Stimulated activated naive CD8-positive, alpha-beta T cell treated with anti-CD3 and anti-CD28 coated beads, Interleukin-15, amount 100 ng/mL, for 72 hours (primary cell): ENCODE measurements around the gene FBRS.
"Not testable (repeated sequence)": the region's sequence is repeated elsewhere in the genome, so short reads cannot be mapped to it uniquely, and the experiment has no call there.

Experiments used
- ATAC-seq: fragments of 150-1000 bp; cut with Tn5 transposase; 2 replicates; pipeline ENCODE4 v1.10.0; 2021; ENCODE audit warnings: mild to moderate bottlenecking, moderate library complexity
- DNase-seq, 2 donors: peaks; one replicate each; pipeline ENCODE4 v3.0.0; 2021 to 2022
- H3K27ac Mint-ChIP-seq, 2 donors: one replicate each; pipeline ENCODE4 v1.8.0; 2022; ENCODE audit warnings: mild to moderate bottlenecking in 2 of 2, mixed read lengths in 2 of 2, moderate library complexity in 2 of 2
- H3K27me3 Mint-ChIP-seq: one replicate; pipeline ENCODE4 v1.8.0; 2022; ENCODE audit warnings: mixed read lengths
- H3K4me1 Mint-ChIP-seq: one replicate; pipeline ENCODE4 v1.8.0; 2022; ENCODE audit warnings: mild to moderate bottlenecking, mixed read lengths
- H3K4me3 Mint-ChIP-seq, 2 donors: one replicate each; pipeline ENCODE4 v1.8.0; 2022; ENCODE audit warnings: mild to moderate bottlenecking in 2 of 2, mixed read lengths in 2 of 2, moderate library complexity in 1 of 2
- H3K9me3 Mint-ChIP-seq, 2 donors: one replicate each; pipeline ENCODE4 v1.8.0; 2022; ENCODE audit warnings: mixed read lengths in 2 of 2

Gene FBRS

DNA sequence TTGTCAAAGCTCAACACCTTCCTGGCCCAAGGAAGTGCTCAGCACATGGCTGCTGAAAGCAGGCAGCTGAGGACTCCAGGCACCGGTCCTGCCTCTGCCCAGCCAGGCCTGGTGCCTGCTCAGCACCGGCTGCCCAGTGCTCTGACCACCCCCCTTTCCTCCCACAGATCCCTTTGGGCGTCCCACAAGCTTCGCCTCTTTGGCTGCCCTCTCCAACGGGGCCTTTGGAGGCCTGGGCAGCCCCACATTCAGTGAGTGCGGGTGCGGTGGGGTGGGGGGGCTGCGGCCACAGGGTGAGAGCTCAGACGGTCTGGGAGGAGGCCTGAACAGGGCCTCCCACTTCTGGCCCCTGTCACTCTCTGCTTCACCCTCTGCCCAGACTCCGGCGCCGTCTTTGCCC is 10.2 kb downstream of the FBRS start:
- no peaks in the 10 kb centered on the region for H3K9me3 Mint-ChIP-seq
- H3K27ac Mint-ChIP-seq: peak overlapping the region; percentile 10 to 90
- H3K4me3 Mint-ChIP-seq: no peak overlapping the region
- ATAC-seq (peak; percentile 6), DNase-seq (no peak)
- peaks cover 25% of the 10 kb centered on the region for H3K4me1 Mint-ChIP-seq
- H3K27me3 Mint-ChIP-seq: no peaks in the 10 kb centered on the region

DNA sequence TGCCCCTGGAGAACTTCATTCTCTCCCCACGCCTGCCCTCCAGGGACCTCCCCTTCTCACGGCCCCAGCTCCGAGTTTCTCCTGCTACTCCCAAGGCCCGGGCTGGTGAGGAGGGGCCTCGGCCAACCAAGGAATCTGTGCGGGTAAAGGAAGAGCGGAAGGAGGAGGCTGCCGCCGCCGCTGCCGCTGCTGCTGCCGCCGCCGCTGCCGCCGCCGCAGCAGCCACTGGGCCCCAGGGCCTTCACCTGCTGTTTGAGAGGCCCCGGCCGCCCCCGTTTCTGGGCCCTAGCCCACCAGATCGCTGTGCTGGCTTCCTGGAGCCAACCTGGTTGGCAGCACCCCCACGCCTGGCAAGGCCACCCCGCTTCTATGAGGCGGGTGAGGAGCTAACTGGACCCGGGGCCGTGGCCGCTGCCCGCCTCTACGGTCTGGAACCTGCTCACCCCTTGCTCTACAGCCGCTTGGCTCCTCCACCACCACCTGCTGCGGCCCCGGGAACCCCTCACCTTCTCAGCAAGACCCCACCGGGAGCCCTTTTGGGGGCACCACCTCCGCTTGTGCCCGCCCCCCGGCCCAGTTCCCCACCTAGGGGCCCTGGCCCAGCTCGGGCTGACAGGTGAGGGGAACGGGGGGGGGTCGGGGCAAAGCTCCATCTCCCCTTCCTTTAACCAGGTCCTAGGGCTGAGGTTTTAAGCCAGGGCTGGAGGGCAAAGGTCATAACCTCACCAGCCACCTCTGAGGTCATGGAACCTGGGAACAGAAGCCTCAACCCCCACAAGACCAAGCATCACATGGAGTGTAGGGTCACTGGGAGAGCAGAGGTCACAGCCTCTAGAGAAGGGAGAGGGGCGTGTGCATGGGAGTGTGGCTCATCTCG is 11.0 kb downstream of the FBRS start:
- Mint-ChIP-seq H3K27ac (peak overlapping the region in 1 of 2 donors; percentile 27), H3K9me3 (no peaks in the 10 kb centered on the region), H3K4me3 (no peak overlapping the region), H3K27me3 (no peaks in the 10 kb centered on the region), H3K4me1 (peaks cover 20% of the 10 kb centered on the region)
- ATAC-seq (peak; percentile 28), DNase-seq (no peak)

DNA sequence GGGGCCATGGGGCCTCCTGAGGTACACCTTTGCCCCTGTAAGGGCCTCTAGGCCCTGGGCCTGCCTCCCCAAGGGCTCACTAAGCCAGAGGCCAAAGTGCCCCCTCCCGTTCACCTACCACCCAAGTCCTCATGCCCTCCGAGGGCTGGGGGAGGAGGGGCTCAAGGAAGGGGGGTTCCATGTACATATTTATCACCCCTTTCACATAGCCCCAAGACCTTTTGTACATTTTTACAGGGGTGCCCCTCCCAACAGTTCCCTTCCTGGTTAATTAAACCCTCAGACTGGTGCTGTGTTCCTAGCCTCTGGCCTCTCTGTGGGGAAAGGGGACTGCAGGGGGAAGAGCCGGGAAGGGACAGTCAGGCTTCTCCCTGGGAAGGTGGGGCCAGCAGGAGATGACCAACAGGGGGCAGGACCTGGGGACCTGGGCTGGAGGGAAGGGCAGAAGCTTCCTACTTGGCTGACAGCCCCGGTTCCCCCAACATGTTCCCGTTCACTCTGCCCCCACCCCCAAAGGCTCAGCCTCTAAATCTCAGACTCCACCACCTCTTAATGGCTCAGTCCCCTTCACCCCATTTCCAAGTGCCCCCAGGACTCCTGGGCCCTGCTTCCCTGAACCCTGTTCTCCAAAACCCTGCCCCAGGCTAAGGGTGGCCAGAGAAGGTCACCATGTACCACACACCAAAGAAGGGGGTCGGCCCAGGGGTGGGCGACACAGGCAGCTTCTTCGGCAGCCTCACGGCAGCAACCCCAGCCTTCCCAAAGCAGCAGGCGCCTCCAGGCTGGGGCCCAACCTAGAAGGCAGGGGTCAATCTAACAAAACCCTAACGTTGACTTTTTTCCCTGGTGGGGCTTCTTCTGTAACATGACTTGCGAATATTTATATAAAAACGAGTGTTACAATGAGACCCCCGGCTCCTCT is 11.9 kb downstream of the FBRS start:
- Mint-ChIP-seq H3K4me3 (no peak overlapping the region), H3K9me3 (no peaks in the 10 kb centered on the region), H3K27ac (peak overlapping the region in 1 of 2 donors; percentile 85), H3K27me3 (no peaks in the 10 kb centered on the region), H3K4me1 (peaks cover 17% of the 10 kb centered on the region)
- no peak for ATAC-seq
- no peak for DNase-seq

- Mint-ChIP-seq H3K4me1 (no peaks in the 10 kb centered on the region), H3K27ac (no peak overlapping the region), H3K9me3 (no peaks in the 10 kb centered on the region), H3K4me3 (no peak overlapping the region), H3K27me3 (no peaks in the 10 kb centered on the region)
- no peak for DNase-seq
- ATAC-seq: no peak
Observed at GRCh38 chr16:30675143-30675542, 16.9 kb downstream of the FBRS start.

GRCh38 chr16:30677931-30678585 is 19.8 kb downstream of the FBRS start:
- Mint-ChIP-seq H3K9me3 (no peaks in the 10 kb centered on the region), H3K27me3 (no peaks in the 10 kb centered on the region), H3K4me1 (no peaks in the 10 kb centered on the region), H3K27ac (no peak overlapping the region), H3K4me3 (no peak overlapping the region)
- DNase-seq (no peak), ATAC-seq (no peak)

GRCh38 chr16:30678586-30678970 is 20.3 kb downstream of the FBRS start:
- Mint-ChIP-seq H3K27ac (no peak overlapping the region), H3K4me1 (no peaks in the 10 kb centered on the region), H3K4me3 (no peak overlapping the region), H3K27me3 (no peaks in the 10 kb centered on the region), H3K9me3 (no peaks in the 10 kb centered on the region)
- ATAC-seq: no peak
- DNase-seq: no peak

DNA sequence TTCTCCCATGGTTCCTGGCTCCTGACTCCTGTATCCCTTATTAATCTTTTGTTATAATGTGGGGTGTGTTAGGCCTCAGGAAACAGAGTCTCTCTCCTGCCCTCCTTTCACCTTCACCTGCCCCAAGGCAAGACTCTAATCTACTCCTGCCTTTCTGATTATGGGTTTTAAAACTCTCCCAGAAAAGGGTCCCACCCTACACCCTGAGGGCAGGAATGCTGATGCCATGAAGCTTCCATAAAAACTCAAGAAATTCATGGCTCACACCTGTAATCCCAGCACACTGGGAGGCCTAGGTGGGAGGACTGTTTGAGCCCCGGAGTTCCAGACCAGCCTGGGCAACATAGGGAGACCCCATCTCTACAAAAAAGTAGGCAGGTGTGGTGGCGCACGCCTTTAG is 22.1 kb downstream of the FBRS start:
- Mint-ChIP-seq H3K4me3 (no peak overlapping the region), H3K27ac (no peak overlapping the region), H3K9me3 (no peaks in the 10 kb centered on the region), H3K27me3 (no peaks in the 10 kb centered on the region), H3K4me1 (no peaks in the 10 kb centered on the region)
- ATAC-seq (no peak), DNase-seq (no peak)

DNA sequence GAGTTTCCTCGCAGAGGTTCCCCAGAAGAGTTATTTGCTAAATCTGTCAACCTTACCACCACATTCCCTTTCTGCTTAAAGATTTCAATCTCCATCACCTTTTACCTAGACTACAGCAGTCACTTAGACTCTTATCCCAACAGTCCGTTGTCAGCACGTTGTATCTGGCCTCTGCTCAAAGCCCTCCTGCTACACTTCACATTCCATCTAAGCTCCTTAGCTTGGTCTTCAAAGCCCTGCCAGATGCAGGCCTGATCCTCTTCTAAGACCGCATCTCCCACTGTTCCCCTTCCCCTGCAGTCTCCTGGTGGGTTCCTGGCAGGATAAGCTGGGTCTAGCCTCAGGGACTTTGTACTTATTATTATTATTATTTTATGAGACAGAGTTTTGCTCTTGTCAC is 30.5 kb downstream of the FBRS start:
- Mint-ChIP-seq H3K27me3 (no peaks in the 10 kb centered on the region), H3K4me1 (peaks cover 6% of the 10 kb centered on the region), H3K9me3 (no peaks in the 10 kb centered on the region), H3K27ac (no peak overlapping the region), H3K4me3 (no peak overlapping the region)
- DNase-seq (no peak), ATAC-seq (no peak)

- no peaks in the 10 kb centered on the region for H3K9me3 Mint-ChIP-seq
- ATAC-seq (no peak), DNase-seq (no peak)
- no peak overlapping the region for H3K27ac Mint-ChIP-seq
- H3K4me3 Mint-ChIP-seq: no peak overlapping the region
- H3K4me1 Mint-ChIP-seq: peaks cover 11% of the 10 kb centered on the region
- no peaks in the 10 kb centered on the region for H3K27me3 Mint-ChIP-seq
Observed at GRCh38 chr16:30691907-30692306, 33.7 kb downstream of the FBRS start.

- Mint-ChIP-seq H3K9me3 (no peaks in the 10 kb centered on the region), H3K4me1 (peaks cover 17% of the 10 kb centered on the region), H3K4me3 (no peak overlapping the region), H3K27me3 (no peaks in the 10 kb centered on the region), H3K27ac (peak overlapping the region in 1 of 2 donors; percentile 13)
- DNase-seq (no peak), ATAC-seq (no peak)
Observed at GRCh38 chr16:30692396-30693064, 34.3 kb downstream of the FBRS start.

- ATAC-seq (no peak), DNase-seq (no peak)
- no peaks in the 10 kb centered on the region for H3K27me3 Mint-ChIP-seq
- peaks cover 36% of the 10 kb centered on the region for H3K4me1 Mint-ChIP-seq
- no peaks in the 10 kb centered on the region for H3K9me3 Mint-ChIP-seq
- no peak overlapping the region for H3K4me3 Mint-ChIP-seq
- no peak overlapping the region for H3K27ac Mint-ChIP-seq
Observed at GRCh38 chr16:30694926-30695693, 36.9 kb downstream of the FBRS start.

GRCh38 chr16:30696646-30697045 is 38.4 kb downstream of the FBRS start:
- peaks cover 50% of the 10 kb centered on the region for H3K4me1 Mint-ChIP-seq
- not testable (repeated sequence) for H3K4me3 Mint-ChIP-seq, H3K27ac Mint-ChIP-seq

GRCh38 chr16:30697264-30698138 is 39.3 kb downstream of the FBRS start:
- DNase-seq: no peak
- peaks cover 51% of the 10 kb centered on the region for H3K4me1 Mint-ChIP-seq
- H3K9me3 Mint-ChIP-seq: no peaks in the 10 kb centered on the region
- peak overlapping the region; percentile 100 for H3K27ac Mint-ChIP-seq
- peak; percentile 93 for ATAC-seq
- no peaks in the 10 kb centered on the region for H3K27me3 Mint-ChIP-seq
- peak overlapping the region; percentile 84 to 98 for H3K4me3 Mint-ChIP-seq

More at GRCh38 chr16:30696646-30697045, 38.4 kb downstream of the FBRS start:
- not testable (repeated sequence) for H3K9me3 Mint-ChIP-seq, ATAC-seq, DNase-seq, H3K27me3 Mint-ChIP-seq
